HCT116 (cell line): ENCODE measurements around the gene AUTS2. TPM values are rescaled to one million over a fixed set of nuclear protein-coding genes. Genes with fewer than 3 reads are reported as not detected.

ENCODE experiments used
- ATAC-seq: fragments of 200-7000 bp; cut with Tn5 transposase; 2 replicates; pipeline ENCODE4 v1.9.1; 2020; ENCODE audit warnings: mild to moderate bottlenecking, moderate library complexity
- BruUV-seq: library from RNA; stranded (reverse); fragments of 400-500 nt; replicated peaks from 2 replicates; lab custom pipeline; 2021; lab: Mats Ljungman, UMichigan
- CTCF ChIA-PET: fragments of 300-600 bp; sonication (Branson Sonifier 250); formaldehyde crosslinking; loops from one replicate; lab custom pipeline; 2021; ENCODE audit warnings: antibody characterized with exemption; lab: Charles Lee
- POLR2A ChIA-PET: fragments of 300-600, 350-600 bp; sonication (Branson Sonifier 250); formaldehyde crosslinking; loops from one replicate; lab custom pipeline; 2021; ENCODE audit warnings: antibody characterized with exemption; lab: Charles Lee
- RAD21 ChIA-PET, 2 experiments: fragments of 300-600 bp; sonication (Branson Sonifier 250); formaldehyde crosslinking; loops; one replicate each; lab custom pipeline; 2023; ENCODE audit warnings: low total read pairs in 2 of 2; ENCODE audit not compliant: uncharacterized antibody in 2 of 2, unreplicated experiment in 2 of 2, low non-redundant PET in 1 of 2; lab: Charles Lee
- DNase-seq: peaks from one replicate; pipeline ENCODE4 v3.0.0-alpha.2; 2010; ENCODE audit warnings: low read depth, low spot score
- H2AFZ ChIP-seq: fragments of 200-600 bp; shearing (Covaris generic), sonication (generic); 2 replicates; pipeline ENCODE4 v1.6.1; 2017; ENCODE audit warnings: low read depth, mixed run types, mixed read lengths, antibody characterized with exemption, low read length; ENCODE audit not compliant: poor library complexity, severe bottlenecking
- H3K27ac ChIP-seq: 2 replicates; pipeline ENCODE4 v1.5.1; 2012; ENCODE audit warnings: low read depth, low read length
- H3K27me3 ChIP-seq: fragments of 200-600 bp; sonication (generic); 2 replicates; pipeline ENCODE4 v1.6.1; 2016; ENCODE audit warnings: mixed run types, low read length, mixed read lengths; ENCODE audit not compliant: insufficient read depth
- H3K36me3 ChIP-seq, 2 experiments: fragments of 200-500 bp in 1 of 2; fragments of 200-600 bp in 1 of 2; sonication (Bioruptor generic) in 1 of 2; sonication (generic) in 1 of 2; 2 replicates each; pipeline versions ENCODE4 v1.5.1 to v1.6.1; 2014 to 2016; ENCODE audit warnings: low read length in 2 of 2, inconsistent platforms in 1 of 2, mixed read lengths in 1 of 2, mixed run types in 1 of 2; ENCODE audit not compliant: insufficient read depth in 2 of 2, control insufficient read depth in 1 of 2
- H3K4me1 ChIP-seq, 2 experiments: fragments of 200-600 bp in 1 of 2; sonication (generic) in 1 of 2; 2 replicates each; pipeline versions ENCODE4 v1.5.1 to v1.6.1; 2012 to 2017; ENCODE audit warnings: low read length in 2 of 2, inconsistent platforms in 1 of 2, mild to moderate bottlenecking in 1 of 2, mixed read lengths in 1 of 2, mixed run types in 1 of 2, moderate library complexity in 1 of 2; ENCODE audit not compliant: insufficient read depth in 2 of 2, control insufficient read depth in 1 of 2
- H3K4me2 ChIP-seq: fragments of 200-600 bp; sonication (generic); 2 replicates; pipeline ENCODE4 v1.6.1; 2017; ENCODE audit warnings: mixed run types, low read length, mixed read lengths
- H3K4me3 ChIP-seq, 2 experiments: fragments of 200-600 bp in 1 of 2; sonication (generic) in 1 of 2; replicated peaks in 1 of 2; 2 replicates each; pipeline ENCODE4 v1.5.1; 2011 to 2016; ENCODE audit warnings: low read length in 2 of 2, control low read depth in 1 of 2, low read depth in 1 of 2, mild to moderate bottlenecking in 1 of 2, mixed read lengths in 1 of 2, mixed run types in 1 of 2
- H3K79me2 ChIP-seq: fragments of 200-600 bp; sonication (generic); 2 replicates; pipeline ENCODE4 v1.6.1; 2017; ENCODE audit warnings: mild to moderate bottlenecking, mixed run types, low read length, moderate library complexity, mixed read lengths; ENCODE audit not compliant: insufficient read depth
- H3K9ac ChIP-seq: fragments of 200-600 bp; sonication (generic); 2 replicates; pipeline ENCODE4 v1.6.1; 2016; ENCODE audit warnings: low read length, mixed read lengths
- H3K9me2 ChIP-seq: fragments of 200-600 bp; sonication (generic), shearing (Covaris generic); 2 replicates; pipeline ENCODE4 v1.6.1; 2017; ENCODE audit warnings: mixed run types, mild to moderate bottlenecking, moderate library complexity; ENCODE audit not compliant: insufficient read depth
- H3K9me3 ChIP-seq, 2 experiments: fragments of 200-500 bp in 1 of 2; fragments of 200-600 bp in 1 of 2; sonication (Bioruptor generic) in 1 of 2; sonication (generic) in 1 of 2; 2 replicates each; pipeline ENCODE4 v1.6.1; 2014 to 2017; ENCODE audit warnings: low read length in 2 of 2, mixed read lengths in 2 of 2, inconsistent platforms in 1 of 2, low read depth in 1 of 2, mild to moderate bottlenecking in 1 of 2, mixed run types in 1 of 2, moderate library complexity in 1 of 2; ENCODE audit not compliant: control insufficient read depth in 1 of 2, insufficient read depth in 1 of 2
- H4K20me1 ChIP-seq: fragments of 200-600 bp; sonication (generic), shearing (Covaris generic); 2 replicates; pipeline ENCODE4 v1.6.1; 2017; ENCODE audit warnings: mixed run types, mild to moderate bottlenecking, moderate library complexity; ENCODE audit not compliant: insufficient read depth
- CBX3 ChIP-seq: IDR thresholded peaks from 2 replicates; pipeline ENCODE4 v1.6.1; 2012; ENCODE audit warnings: low read depth
- EZH2phosphoT487 ChIP-seq: fragments of 200-600 bp; IDR thresholded peaks from 2 replicates; pipeline ENCODE4 v1.6.1; 2018; ENCODE audit warnings: antibody characterized with exemption, borderline replicate concordance
- FOSL1 ChIP-seq: IDR thresholded peaks from 2 replicates; pipeline ENCODE4 v1.6.1; 2012; ENCODE audit warnings: low read depth
- JUND ChIP-seq: IDR thresholded peaks from 2 replicates; pipeline ENCODE4 v1.6.1; 2012
- POLR2A ChIP-seq: IDR thresholded peaks from 2 replicates; pipeline ENCODE4 v1.7.0; 2011; ENCODE audit warnings: borderline replicate concordance; ENCODE audit not compliant: insufficient read depth, insufficient read length; ENCODE audit errors: extremely low read depth
- RAD21 ChIP-seq: IDR thresholded peaks from 2 replicates; pipeline ENCODE4 v1.6.1; 2012; ENCODE audit warnings: low read depth, mild to moderate bottlenecking
- SRF ChIP-seq: IDR thresholded peaks from 2 replicates; pipeline ENCODE4 v1.6.1; 2012; ENCODE audit warnings: low read depth
- YY1 ChIP-seq: IDR thresholded peaks from 2 replicates; pipeline ENCODE4 v1.6.1; 2011; ENCODE audit warnings: low read length, low read depth, moderate library complexity, mild to moderate bottlenecking; ENCODE audit not compliant: insufficient replicate concordance; ENCODE audit errors: extremely low read depth
- ZBTB33 ChIP-seq: IDR thresholded peaks from 2 replicates; pipeline ENCODE4 v1.6.1; 2011; ENCODE audit warnings: mild to moderate bottlenecking, low read length, moderate library complexity; ENCODE audit not compliant: insufficient replicate concordance; ENCODE audit errors: extremely low read depth
- ZNF274 ChIP-seq: fragments of 200-500 bp; sonication (Bioruptor generic); IDR thresholded peaks from 2 replicates; pipeline ENCODE4 v1.6.1; 2014; ENCODE audit warnings: mild to moderate bottlenecking, low read depth, low read length, inconsistent platforms
- intact Hi-C: fragments of 100-400 bp; cut with micrococcal nuclease; formaldehyde crosslinking; loops from 2 replicates; pipeline ENCODE4 v1.10.0; 2022
- total RNA-seq: library from RNA; stranded (reverse); gene quantifications from one replicate; pipeline ENCODE4 v1.2.1, GENCODE V29; 2021; ENCODE audit not compliant: unreplicated experiment

Gene AUTS2
- total RNA-seq, 1 experiment from 2014 or later, result 0.93 TPM

- TF ChIP-seq RAD21 (no peak), JUND (no peak), YY1 (no peak)
- TF ChIP-seq, all 23 proteins: peak for 0
These were observed 615.8 kb downstream of the AUTS2 start (continued) for GRCh38 chr7:70214071-70214470.

- H3K9me2 ChIP-seq, result no peaks in the 10 kb centered on the region
- no TSS peak for BruUV-seq
- ChIA-PET CTCF (no interaction called here), RAD21 (no interaction called here), POLR2A (no interaction called here)
- H3K4me2 ChIP-seq, result no peak overlapping the region
- no peak overlapping the region for H2AFZ ChIP-seq
- no peak overlapping the region for H3K27ac ChIP-seq
- no peaks in the 10 kb centered on the region for H3K4me1 ChIP-seq
- no peak for ATAC-seq
- H3K4me3 ChIP-seq, result no peak overlapping the region
- intact Hi-C loops, result no loop called here
- no peak overlapping the region for H3K9ac ChIP-seq
- no peaks in the 10 kb centered on the region for H3K79me2 ChIP-seq
- TF ChIP-seq YY1 (no peak), POLR2A (no peak), CBX3 (no peak), SRF (no peak), JUND (no peak), EZH2phosphoT487 (no peak), ZBTB33 (no peak), FOSL1 (no peak), ZNF274 (no peak)
- TF ChIP-seq, all 23 proteins: peak for 0
- H4K20me1 ChIP-seq, result no peaks in the 10 kb centered on the region
- peaks cover 0 to 8% of the 10 kb centered on the region in 2 experiments; a peak in 2 of 4 replicates for H3K9me3 ChIP-seq
- DNase-seq, result no peak
- no peaks in the 10 kb centered on the region for H3K36me3 ChIP-seq
- H3K27me3 ChIP-seq, result no peaks in the 10 kb centered on the region
These were observed 617.2 kb downstream of the AUTS2 start for GRCh38 chr7:70215491-70215890.
